GM19463 (cell line): ENCODE results near the gene DHRS13.
"Not testable (repeated sequence)": the region's sequence is repeated elsewhere in the genome, so short reads cannot be mapped to it uniquely, and the experiment has no call there.

Source experiments
- ATAC-seq: cut with Tn5 transposase; IDR thresholded peaks from one replicate; pipeline ENCODE4 v1.9.1; 2021; ENCODE audit warnings: mild to moderate bottlenecking, moderate library complexity; ENCODE audit not compliant: unreplicated experiment

DHRS13 gene

DNA sequence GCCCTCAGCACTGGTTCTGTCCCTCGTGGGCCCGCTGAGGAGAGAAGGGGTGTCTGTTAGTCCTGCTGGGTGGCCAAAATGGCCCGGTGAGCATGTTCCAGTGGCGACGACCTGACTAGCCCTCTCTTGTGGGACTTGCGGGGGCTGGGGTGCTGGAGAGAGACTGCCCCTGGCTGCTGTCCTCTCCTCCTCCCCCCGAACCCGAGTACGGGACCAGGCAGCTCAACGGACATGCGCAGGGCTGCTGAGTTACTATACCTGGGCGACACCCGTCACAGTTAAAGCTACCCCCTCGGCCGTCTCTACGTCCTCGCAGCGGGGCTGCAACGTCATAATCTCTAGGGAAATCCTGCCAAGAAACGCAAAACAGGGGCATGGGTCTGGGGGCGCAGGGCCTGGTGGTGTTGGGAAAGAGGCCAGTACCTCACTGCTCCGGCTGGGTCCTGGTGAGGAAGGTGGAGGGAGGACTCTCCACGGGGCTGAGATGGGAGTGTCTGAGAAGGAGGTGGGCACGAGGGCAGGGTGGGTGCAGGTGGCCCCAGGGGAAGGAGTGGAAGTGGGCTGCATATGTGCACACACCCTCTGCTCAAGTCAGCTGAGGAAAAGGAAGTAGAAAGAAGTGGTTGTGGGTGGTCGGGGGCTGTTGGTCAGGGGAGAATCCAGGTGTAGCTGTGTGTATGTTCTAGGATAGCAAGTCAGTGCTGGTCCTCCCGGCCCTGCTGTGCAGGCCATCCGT, 18.7 kb downstream of the DHRS13 start:
- ATAC-seq, result no peak

DNA sequence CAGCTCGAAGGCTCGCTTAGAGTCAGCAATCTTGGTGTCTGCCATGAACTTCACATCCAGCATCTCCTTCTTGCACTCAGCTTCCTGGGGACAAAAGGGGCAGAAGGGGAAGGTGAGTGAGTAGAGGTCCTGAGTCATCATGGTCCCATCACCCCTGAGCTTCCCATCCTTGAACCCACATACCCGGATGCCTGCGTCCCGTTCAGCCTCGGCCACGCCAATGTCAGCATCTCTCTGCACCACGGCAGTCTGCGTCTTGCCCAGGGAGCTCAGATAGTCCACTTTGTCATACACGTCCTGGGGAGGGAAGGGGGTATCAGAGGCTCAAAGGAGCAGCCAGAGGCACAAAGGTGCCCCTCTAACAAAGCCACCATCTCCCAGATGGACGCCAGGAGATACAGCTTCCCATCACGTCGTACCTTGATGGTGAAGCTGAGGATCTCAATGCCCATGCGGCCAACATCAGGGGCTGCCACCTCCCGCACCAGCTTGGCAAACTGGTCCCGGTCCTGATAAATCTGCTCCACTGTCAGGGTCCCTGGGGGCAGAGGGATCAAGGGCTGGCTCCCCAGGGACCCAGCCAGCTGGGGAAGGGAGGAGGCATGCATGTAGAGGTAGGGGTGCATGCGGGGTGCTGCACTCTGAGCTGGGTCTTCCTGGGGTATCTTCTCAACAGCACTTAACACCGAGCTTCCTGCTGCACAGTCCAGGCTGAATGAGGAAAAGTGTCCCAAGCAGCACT, 20.6 kb downstream of the DHRS13 start:
- ATAC-seq, result no peak

DNA sequence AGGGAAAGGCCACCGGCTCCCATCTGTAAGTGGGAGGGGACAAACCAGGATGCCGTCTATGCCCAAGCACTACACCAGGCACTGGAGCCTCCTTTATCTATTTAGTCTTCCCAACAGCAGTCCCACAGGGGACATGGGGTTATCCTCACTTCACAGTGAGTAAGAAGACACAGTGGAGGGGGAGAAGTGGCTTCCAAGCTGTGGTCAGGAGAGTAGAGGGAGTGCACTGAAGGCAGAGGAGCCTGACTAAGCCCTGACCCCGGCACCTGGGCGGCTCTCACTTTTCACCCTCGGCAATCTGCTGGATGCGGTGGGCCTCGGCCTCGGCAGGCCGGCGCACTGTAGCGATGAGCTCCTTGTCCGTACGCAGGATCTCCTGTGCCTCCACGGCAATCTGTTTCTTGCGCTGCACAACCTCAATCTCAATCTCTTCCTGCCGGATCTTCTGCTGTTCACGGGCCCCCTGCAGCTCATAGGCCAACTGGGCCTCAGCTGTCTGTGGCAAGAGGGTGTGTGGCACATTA, 21.3 kb downstream of the DHRS13 start:
- no peak for ATAC-seq

GRCh38 chr17:28880572-28880945, 22.3 kb downstream of the DHRS13 start:
- ATAC-seq, result no peak

DNA sequence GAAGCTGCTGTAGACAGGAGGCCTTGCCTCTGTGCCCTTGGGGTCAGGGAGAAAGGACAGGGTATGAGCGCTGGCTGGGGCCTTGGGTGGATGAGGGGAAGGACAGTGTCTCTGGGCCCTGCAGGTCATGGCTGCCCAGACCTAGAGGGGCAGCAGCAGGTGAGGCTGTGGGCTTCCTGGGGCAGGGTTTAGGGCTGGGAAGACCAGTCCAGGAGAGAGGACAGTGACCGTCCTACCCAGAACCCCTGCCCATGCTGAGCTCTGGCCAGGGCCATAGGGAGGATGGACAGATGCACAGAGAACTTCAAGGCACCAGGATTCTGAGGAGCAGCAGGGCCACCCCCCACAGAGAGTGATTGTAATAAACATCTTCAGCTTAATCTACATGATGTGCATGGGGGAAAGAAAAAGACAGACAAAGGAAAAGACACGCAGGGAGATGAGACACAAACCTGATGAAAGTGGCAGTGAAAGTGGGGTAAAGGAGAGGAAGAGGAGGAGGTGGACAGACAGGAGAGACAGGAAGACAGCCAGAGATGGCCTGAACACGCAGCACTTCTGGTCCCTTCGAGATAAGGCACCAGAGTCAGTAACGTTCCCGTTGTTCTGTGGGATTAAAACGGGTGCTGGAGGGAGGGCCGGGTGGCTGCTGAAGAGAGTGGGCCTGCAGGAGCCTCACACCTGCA, 22.9 kb downstream of the DHRS13 start:
- no peak for ATAC-seq

DNA sequence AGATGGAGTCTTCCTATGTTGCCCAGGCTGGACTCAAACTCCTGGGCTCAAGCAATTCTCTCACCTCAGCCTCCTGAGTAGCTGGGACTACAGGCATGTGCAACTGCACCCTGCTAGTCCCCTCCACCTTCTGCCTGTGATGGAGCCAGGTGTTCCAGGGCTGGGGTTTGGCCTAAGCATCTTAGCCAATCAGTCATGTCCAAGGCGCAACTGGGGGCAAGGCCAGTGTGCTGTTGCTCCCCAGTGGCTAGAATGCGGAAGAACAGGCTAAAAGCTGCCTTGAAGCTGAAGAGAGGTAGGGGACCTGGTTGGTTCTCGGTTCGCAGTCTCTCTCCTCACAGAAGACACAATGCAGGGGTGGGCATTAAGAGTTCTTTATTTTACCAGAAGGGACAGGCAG, 23.9 kb downstream of the DHRS13 start:
- ATAC-seq, result no peak

DNA sequence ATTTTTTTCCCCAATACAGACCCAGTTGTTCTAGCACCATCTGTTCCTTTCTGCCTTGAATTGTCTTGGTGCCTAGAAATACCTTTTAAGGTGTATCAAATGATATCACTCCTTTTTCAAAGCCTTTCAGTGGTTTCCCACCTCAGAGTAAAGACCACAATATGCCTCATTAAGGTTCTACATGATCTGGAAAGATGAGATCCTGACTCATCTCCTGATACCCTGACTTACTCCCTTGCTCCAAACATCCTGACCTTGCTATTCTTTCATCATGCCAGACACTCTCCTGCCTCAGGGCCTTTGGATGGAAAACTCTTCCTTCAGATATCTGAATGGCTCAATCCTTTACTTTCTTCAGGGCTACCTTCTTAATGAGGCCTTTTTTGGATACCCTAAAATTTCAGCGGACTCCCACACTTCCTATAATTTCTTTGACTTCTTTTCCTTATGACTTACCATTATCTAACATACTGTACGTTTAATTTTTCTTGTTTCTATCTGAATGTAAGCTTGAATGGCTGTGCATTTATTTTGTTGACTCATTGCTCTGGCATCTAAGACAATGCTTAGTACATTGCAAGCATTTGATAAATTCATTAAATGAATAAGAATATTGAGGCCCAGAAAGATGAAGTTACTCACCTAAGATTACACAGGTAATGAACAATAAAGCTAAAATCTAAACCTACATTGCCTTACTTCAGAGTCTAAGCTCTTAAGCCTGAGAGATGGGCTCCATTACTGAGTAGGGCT, 24.5 kb downstream of the DHRS13 start:
- no peak for ATAC-seq

GRCh38 chr17:28877150-28877711, 25.6 kb downstream of the DHRS13 start:
- not testable (repeated sequence) for ATAC-seq

GRCh38 chr17:28875848-28876550, 26.9 kb downstream of the DHRS13 start:
- no peak for ATAC-seq

- no peak for ATAC-seq
Measured at GRCh38 chr17:28874750-28875149, 28.1 kb downstream of the DHRS13 start.

- no peak for ATAC-seq
Measured at GRCh38 chr17:28873839-28874238, 29.0 kb downstream of the DHRS13 start.

GRCh38 chr17:28871056-28871579, 31.8 kb downstream of the DHRS13 start:
- ATAC-seq, result no peak

DNA sequence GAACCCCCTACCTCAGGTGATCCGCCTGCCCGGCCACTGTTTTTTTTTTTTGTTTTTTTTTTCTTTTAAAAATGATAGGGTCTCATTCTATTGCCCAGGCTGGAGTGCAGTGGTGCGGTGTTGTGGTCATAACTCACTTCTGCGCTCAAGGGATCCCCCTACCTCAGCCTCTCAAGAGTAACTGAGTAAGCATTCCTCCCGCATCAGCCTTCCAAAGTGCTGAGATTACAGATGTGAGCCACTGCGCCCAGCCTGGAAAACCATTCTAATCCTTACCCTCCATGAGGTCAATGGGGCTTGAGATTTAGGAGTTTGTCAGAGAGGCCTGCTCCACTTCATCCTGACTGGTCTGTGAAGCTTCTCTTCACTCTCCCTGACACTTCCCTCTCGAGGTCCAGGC, 35.6 kb downstream of the DHRS13 start:
- no peak for ATAC-seq

GRCh38 chr17:28865946-28866752, 36.7 kb downstream of the DHRS13 start:
- ATAC-seq, result no peak

DNA sequence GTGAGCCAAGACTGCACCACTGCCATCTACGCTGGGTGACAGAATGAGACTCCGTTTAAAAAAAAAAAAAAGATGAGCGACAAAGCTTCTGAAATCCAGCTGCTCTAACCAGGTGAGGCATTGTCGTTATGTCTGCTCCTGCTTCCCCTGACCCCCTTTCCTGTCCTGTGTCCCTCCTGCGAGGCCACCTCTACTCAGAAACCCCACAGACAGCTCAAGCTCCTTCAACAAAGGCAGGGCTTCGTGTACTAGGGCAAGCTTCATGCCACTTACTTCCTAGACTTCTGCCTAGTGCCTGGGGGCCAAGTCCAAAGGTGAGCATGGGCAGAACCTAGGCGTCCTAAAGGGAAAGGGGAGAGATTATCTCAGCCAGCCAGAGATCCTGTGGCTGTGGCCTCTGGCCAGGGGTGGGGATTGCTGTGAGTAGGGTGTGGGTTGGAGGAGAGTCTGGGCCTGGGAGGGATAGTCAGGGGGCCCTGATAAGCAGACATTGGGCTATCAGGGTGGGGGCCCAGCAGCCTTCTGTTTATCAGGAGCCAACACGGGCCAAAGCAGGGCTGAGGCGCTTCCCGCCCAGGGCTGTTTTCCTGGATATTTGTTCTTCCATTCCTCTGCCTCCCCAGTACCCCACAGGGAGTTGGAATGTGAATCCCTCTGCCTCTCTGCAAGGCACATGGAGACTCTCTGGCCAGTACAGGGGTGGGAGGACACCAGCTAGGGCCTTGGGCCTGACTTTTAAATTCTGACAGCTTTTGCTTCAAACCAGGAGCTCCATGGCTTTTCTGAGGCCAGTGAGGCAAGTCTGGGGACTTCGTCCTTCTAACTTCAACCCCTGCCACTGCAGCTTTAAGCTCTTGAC, 37.7 kb downstream of the DHRS13 start:
- ATAC-seq, result no peak

- no peak for ATAC-seq
Measured at GRCh38 chr17:28863953-28864352, 38.9 kb downstream of the DHRS13 start.

- no peak for ATAC-seq
Measured at GRCh38 chr17:28862561-28862960, 40.3 kb downstream of the DHRS13 start.
